ENCODE data around the gene CEMIP. TPM values are rescaled to one million over a fixed set of nuclear protein-coding genes. Genes with fewer than 3 reads are reported as not detected.

The CEMIP gene
- total and polyA plus RNA-seq, 2 of the 8 experiments (the other 6 are each of a cell fraction or from before 2014, with no cell fraction given): 0.11 to 0.60 TPM

- no peak for TF ChIP-seq SP2 (IDR thresholded peaks at IDR 0.05; ENCODE audit: low read length)
These were observed 9.4 kb downstream of the CEMIP start (continued) for GRCh38 chr15:80788536-80788935.
